ENCODE results near the gene NFE2L1.

DNA sequence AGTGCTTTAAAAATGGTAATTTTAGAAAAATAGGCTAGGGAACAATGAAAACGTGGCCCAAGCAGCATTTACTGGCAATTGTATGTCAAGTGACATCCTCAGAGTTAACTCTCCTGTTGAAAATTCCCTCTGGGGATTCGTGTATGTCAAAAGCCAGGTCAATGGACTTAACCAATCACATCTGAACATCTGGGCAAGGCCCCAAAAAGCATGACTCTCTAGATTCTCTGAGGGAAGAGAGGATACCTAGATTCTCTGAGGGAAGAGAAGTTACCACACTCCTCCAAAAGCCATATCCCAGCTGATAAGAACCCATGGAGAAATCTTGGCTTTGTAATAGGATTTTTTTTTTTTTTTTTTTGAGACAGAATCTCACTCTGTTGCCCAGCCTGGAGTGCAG lies 23.5 kb downstream of the NFE2L1 start:
- TF ChIP-seq EZH2phosphoT487 (IDR thresholded peaks at IDR 0.05; ENCODE audit: insufficient read depth, low read depth), result no peak
- TF ChIP-seq EZH2 (IDR thresholded peaks at IDR 0.05; ENCODE audit: insufficient read depth, poor library complexity, severe bottlenecking), result no peak
